GM19468 (cell line): ENCODE data around the gene SLC49A4.
A peak's percentile ranks its signal among the peaks of the same experiment; 100 is the strongest.

ENCODE experiments used
- ATAC-seq: cut with Tn5 transposase; IDR thresholded peaks from one replicate; pipeline ENCODE4 v1.9.1; 2021; ENCODE audit warnings: mild to moderate bottlenecking, moderate library complexity, moderate number of reproducible peaks; ENCODE audit not compliant: unreplicated experiment; ENCODE audit errors: extremely low read depth

SLC49A4 gene

GRCh38 chr3:122785231-122785630, 9.6 kb upstream of the SLC49A4 start:
- ATAC-seq = no peak

GRCh38 chr3:122786066-122786465, 8.8 kb upstream of the SLC49A4 start:
- ATAC-seq = no peak

GRCh38 chr3:122787872-122788271, 7.0 kb upstream of the SLC49A4 start:
- no peak for ATAC-seq

GRCh38 chr3:122789585-122790273, 5.1 kb upstream of the SLC49A4 start:
- ATAC-seq = no peak

GRCh38 chr3:122793568-122794416, 1.1 kb upstream of the SLC49A4 start, which contains the start of gene HSPBAP1:
Gene HSPBAP1, minus strand, starts transcription at chr3:122793831. Its CDS starts 151 bp downstream, at chr3:122793680.
- ATAC-seq = peak; percentile 38

GRCh38 chr3:122794483-122794778, 438 bp upstream of the SLC49A4 start:
- ATAC-seq = no peak

- ATAC-seq = no peak
These were observed 866 bp downstream of the SLC49A4 start for GRCh38 chr3:122795674-122796195.

GRCh38 chr3:122797291-122797690, 2.4 kb downstream of the SLC49A4 start:
- ATAC-seq = no peak

GRCh38 chr3:122799322-122799721, 4.5 kb downstream of the SLC49A4 start:
- ATAC-seq = no peak

GRCh38 chr3:122800031-122800430, 5.2 kb downstream of the SLC49A4 start:
- no peak for ATAC-seq

- ATAC-seq = no peak
These were observed 5.9 kb downstream of the SLC49A4 start for GRCh38 chr3:122800706-122801237.

- no peak for ATAC-seq
These were observed 7.5 kb downstream of the SLC49A4 start for GRCh38 chr3:122802323-122802722.

- ATAC-seq = no peak
These were observed 9.1 kb downstream of the SLC49A4 start for GRCh38 chr3:122803977-122804376.

- no peak for ATAC-seq
These were observed 15.9 kb downstream of the SLC49A4 start for GRCh38 chr3:122810734-122811133.

GRCh38 chr3:122816587-122816986, 21.7 kb downstream of the SLC49A4 start:
- ATAC-seq = no peak

GRCh38 chr3:122824465-122825381, 29.9 kb downstream of the SLC49A4 start:
- ATAC-seq = no peak

- no peak for ATAC-seq
These were observed 30.6 kb downstream of the SLC49A4 start for GRCh38 chr3:122825460-122825859.

GRCh38 chr3:122826278-122826677, 31.4 kb downstream of the SLC49A4 start:
- ATAC-seq = no peak

- no peak for ATAC-seq
These were observed 33.4 kb downstream of the SLC49A4 start for GRCh38 chr3:122828281-122828680.

GRCh38 chr3:122835590-122835989, 40.7 kb downstream of the SLC49A4 start:
- ATAC-seq = no peak
